ENCODE measurements around the gene DPT.

- TF ChIP-seq CTCF (IDR thresholded peaks at IDR 0.05) (no peak), POLR2A (IDR thresholded peaks at IDR 0.05) (no peak)
Measured at GRCh38 chr1:168664069-168664834, 64.8 kb downstream of the DPT start.
